ENCODE results near the gene NRXN3.

NRXN3 gene

GRCh38 chr14:78173346-78174035 is 3.3 kb downstream of the NRXN3 start:
- DNase-seq (ENCODE audit: low spot score) = no peak

DNA sequence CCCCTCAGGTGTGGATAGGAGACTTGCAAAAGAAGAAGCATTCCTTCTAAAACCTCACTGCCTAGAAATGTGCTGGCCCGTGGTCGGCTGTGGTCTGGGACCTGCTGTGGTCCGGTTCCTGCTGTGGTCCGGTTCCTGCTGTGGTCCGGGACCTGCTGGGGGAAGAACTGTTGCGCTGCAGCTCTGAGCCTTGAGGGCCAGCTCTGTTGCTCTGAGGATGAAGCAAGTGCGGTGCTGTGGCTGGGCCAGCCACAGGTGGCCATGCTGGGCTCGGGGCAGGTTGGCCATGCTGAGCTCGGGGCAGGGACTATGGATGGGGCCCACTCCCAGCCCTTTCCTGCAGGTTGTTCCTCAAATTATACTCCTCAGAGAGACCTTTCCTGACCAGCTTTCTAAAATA is 5.2 kb downstream of the NRXN3 start:
- DNase-seq (ENCODE audit: low spot score) = no peak

GRCh38 chr14:78178071-78178470 is 7.9 kb downstream of the NRXN3 start:
- no peak for DNase-seq (ENCODE audit: low spot score)

DNA sequence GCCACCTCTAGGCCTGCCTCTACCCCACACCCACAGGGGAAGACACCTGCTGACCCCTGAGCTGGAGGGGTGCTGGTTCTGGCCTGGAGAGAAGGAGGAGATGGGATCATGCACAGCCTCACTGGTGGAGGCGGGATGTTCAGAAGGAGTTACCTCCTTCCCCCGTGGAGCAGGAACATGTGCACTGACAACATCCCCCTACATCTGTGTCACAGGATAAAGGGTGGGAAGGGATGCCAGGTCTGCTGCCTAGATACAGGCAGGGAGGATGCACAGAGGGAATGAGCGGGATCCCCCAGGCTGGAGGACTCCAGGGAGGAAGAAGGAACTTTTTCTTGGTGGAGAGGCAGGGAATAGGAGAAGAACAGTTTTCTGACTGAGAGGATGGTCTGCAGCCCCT is 8.8 kb downstream of the NRXN3 start:
- no peak for DNase-seq (ENCODE audit: low spot score)

GRCh38 chr14:78181270-78181669 is 11.1 kb downstream of the NRXN3 start:
- no peak for DNase-seq (ENCODE audit: low spot score)

DNA sequence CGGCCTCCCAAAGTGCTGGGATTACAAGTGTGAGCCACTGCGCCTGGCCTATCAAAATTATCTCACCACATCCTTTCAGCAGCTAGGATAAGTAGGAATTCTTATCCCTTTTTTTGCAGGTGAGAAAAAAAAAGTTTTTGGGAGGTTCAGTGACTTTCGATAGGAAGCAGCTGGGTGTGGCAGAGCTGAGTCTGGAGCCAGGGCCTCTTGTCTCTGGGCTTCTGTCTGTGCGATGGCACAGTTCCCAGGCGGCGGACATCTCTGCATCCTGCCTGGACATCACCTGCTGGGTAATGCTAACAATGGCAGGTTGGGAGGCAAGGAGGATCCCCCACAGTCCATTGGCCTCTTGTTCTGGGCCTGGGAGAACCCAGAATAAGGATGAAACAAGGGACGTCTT is 12.5 kb downstream of the NRXN3 start:
- no peak for DNase-seq (ENCODE audit: low spot score)

DNA sequence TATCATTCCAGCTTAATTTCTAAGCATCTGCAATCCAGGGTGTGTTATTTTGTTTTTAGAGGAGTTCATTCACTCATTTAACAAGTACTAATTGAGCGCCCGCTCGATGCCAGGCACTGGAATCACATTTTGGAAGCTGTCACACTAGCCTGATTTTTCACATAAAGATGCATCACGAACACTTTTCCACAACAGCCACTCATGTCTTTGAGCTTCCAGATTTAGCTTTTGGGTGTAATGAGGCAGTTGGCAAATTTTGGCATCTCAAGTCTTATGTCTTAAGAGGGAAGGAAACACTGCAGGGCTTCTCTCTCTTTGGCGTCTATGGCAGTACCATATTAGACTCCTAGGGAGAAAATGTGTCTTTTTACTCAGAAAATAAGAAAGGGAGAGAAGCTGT is 14.0 kb downstream of the NRXN3 start:
- no peak for DNase-seq (ENCODE audit: low spot score)

GRCh38 chr14:78186277-78186676 is 16.1 kb downstream of the NRXN3 start:
- no peak for DNase-seq (ENCODE audit: low spot score)

GRCh38 chr14:78188882-78189281 is 18.7 kb downstream of the NRXN3 start:
- DNase-seq (ENCODE audit: low spot score) = no peak

DNA sequence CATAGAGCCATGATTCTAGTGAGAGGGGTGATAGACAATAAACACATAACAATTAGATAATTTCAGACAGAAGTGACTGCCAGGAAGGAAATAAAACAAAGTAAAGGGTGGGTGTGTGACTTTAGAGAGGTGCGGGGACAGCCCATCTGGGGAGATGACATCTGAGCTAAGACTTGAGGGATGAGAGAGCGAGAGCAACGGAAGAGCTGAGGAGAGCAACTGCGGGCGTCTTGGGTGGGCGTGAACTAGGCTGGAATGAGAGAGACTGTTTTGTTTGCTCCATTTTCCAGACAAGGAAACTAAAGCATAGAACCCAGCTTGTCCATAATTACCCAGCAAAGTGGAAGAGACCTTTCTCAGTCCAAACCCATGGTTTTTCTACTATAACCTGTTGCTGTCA is 25.3 kb downstream of the NRXN3 start:
- no peak for DNase-seq (ENCODE audit: low spot score)

- no peak for DNase-seq (ENCODE audit: low spot score)
Observed at GRCh38 chr14:78196323-78196722, 26.1 kb downstream of the NRXN3 start.

DNA sequence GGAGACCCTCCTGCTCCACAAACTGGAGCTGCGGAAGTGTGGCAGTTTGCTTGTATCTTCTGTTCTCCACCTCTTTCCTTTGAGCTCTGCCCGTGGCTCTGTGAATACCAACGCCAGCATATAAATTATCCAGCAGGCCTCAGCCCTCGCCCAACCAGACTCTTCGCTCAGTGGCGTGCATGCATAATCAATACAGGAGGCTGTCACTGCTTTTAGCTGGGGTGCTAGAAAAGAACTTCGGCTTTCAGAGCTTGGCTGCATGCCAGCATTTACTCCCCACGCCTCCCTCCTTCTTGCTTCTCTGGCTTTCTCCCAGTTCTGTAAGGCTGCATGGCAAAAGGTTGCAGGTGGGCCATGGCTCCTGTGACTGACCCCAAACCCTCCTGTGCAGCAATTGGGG is 26.9 kb downstream of the NRXN3 start:
- DNase-seq (ENCODE audit: low spot score) = no peak

DNA sequence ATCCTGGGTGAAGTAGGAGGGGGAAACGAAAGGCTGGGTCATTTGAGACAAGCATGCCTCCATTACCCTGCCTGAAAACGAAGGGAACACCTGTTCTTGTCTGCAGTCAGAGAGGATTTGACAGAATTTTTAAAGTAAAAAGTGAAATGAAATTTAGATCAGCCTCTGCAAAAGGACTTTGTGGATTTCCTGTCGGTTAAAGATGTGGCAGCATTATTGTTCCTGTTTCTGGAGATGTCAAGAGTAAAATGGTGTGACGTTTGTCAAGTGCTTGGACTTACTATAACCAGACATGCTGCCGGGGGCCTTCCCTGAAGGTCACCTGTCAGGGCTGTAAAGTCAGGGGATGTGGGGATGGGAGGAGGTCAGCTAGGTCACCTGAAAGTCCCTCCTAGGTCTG is 32.0 kb downstream of the NRXN3 start:
- DNase-seq (ENCODE audit: low spot score) = no peak

DNA sequence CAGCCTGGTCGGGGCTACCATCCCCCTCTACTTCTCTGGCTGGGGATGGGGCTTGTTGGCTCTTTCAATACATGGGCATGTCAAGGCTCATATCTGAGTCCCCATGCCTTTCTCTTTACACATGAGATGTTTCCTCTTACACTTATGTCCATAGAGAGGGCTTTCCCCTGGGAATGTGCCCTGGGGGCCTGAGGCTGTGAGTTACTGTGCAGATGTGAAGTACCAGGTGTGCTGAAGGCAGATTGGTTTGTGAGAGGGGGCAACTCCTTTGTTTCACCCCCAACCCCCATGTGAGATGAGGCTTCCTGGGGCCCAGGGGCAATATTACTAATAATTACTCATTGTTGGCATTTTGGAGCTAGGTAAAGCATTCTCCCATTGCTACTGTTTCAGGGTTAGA is 32.8 kb downstream of the NRXN3 start:
- DNase-seq (ENCODE audit: low spot score) = no peak

DNA sequence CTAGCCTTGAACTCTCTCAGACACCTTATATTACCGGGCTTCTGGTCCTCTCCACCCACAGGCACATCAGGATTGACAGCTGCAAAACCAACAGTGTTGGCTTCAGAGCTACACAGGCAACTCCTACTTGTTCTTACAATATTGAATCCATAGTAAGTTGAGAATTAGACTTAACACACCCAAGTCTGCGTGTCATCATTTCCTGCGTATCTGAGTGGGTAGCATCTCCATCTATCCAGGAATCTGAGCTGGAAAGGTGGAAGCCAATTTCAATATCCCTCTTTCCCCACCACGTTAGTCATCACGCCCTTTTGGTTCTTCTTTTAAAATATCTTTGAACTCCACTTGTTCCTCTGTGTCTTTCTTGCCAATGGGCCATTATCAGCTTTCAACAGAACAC is 37.2 kb downstream of the NRXN3 start:
- DNase-seq (ENCODE audit: low spot score) = no peak

DNA sequence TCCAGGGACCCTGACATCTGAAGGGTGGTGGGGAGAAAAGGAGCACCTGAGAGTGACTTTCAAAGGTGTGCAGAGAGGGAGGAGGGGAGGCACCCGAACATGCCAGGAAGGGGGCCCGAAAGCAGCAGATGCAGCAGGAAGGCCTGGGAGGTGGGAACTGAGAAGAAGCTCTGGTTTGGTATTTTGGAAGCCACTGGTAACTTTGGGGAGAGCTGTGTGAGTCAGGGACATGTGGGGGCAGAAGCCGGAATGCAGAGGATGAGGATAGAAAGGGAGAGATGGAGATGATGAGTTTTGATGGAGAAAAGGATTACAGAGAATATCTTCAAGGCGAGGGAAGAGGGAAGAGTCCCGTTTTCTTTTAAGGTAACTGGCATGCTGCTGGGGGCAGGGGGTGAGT is 50.1 kb downstream of the NRXN3 start:
- DNase-seq (ENCODE audit: low spot score) = no peak

GRCh38 chr14:78222746-78223145 is 52.6 kb downstream of the NRXN3 start:
- no peak for DNase-seq (ENCODE audit: low spot score)

- no peak for DNase-seq (ENCODE audit: low spot score)
Observed at GRCh38 chr14:78227248-78228077, 57.3 kb downstream of the NRXN3 start.

DNA sequence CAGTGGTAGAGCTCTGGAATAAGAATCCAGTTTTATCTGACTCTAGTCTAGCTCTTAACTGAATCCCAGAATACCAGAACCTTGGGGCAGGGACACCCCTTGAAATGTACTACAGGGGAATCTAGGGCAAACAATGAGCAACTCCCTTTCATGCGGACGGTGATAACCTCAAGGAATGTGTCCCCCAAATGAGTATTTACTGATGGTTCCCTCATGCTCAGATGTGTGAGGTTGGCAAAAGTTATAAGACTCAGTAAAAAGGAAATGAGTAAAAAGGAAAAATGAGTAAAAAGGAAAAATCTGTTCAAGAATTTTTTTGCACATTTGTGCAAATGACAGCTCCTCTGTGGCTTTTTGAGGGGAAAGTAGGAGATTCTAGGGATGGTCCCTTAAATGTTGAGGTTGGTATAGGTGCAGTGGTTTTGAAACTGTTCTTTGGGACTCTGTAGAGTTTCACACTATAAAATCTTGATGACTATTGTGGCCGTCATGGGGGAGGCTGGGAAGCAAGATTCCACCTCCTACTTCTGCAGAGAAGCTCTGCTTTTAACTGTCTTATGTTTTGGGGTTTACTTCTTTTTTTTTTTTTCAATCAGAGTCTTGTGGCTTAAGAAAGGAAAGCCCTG is 58.6 kb downstream of the NRXN3 start:
- DNase-seq (ENCODE audit: low spot score) = no peak

DNA sequence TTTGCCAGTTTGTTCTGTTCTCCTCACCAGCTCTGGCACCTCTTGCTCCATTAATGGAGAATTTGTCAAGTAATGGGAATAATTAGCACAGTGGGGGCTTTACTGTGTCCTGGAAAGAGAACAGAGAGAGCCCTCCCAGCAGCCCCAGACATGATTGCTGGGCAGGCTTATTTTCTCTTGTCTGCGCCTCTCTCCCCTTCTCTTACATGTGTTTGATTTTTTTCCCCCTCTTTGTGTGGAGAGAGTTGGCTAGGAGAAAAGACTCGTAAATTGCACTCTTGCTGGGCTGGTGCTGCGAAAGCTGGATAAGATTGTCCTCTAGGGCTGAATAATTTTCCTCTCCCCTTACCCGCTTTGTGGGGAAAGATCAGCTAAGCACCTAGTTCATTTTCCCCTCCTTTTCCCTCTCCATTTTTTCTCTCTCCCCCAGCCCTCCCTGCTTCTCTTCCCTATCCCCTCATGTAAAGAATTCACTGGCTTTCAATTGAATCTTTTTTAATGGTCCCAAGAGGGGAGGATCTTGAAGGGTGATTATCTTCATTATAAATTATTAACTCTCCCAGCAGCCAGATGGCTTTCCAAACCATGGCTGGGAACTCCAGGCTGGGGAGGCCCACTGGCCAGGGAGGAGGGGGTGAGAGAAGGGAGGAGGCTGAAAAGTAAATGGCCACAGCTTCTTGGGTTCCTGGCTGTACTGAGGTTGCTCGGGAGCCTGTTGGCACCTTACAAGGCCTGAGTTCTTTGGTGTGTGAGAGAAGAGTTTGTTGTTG is 62.2 kb downstream of the NRXN3 start:
- no peak for DNase-seq (ENCODE audit: low spot score)

GRCh38 chr14:78238141-78238540 is 68.0 kb downstream of the NRXN3 start:
- no peak for DNase-seq (ENCODE audit: low spot score)

- DNase-seq (ENCODE audit: low spot score) = no peak
Observed at GRCh38 chr14:78240567-78240966, 70.4 kb downstream of the NRXN3 start.

- DNase-seq (ENCODE audit: low spot score) = no peak
Observed at GRCh38 chr14:78242086-78242485, 71.9 kb downstream of the NRXN3 start.
